ENCODE results near the gene NLRP6.
A peak's percentile ranks its signal among the peaks of the same experiment; 100 is the strongest.

NLRP6 gene

DNA sequence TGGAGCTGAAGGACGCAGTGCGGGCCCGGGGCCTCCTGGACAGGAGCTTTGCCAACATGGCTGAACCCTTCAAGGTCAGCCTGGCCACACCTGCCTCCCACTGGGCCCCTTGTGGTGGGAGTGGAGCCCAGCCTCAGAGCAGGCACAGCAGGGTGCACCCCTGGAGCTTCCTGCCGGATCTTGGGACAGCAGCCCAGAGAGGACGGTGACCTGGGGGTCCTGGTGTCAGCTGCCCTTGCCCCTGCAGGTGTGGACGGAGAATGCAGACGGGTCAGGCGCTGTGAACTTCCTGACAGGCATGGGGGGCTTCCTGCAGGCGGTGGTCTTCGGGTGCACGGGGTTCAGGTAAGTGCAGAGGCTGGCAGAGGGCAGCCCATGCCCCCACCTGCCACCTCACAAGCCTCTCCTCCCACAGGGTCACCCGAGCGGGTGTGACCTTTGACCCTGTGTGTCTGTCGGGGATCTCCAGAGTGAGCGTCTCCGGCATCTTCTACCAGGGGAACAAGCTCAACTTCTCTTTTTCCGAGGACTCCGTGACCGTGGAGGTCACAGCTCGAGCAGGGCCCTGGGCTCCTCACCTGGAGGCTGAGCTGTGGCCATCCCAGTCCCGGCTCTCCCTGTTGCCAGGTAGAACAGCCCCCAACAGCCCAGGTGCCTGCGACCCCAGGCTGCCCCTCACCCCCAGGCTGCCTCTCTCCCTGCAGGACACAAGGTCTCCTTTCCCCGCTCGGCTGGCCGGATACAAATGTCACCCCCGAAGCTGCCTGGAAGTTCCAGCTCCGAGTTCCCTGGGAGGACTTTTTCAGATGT is 15.8 kb downstream of the NLRP6 start:
- no peak for DNase-seq (ENCODE audit: low read depth in 2 of 2)

DNA sequence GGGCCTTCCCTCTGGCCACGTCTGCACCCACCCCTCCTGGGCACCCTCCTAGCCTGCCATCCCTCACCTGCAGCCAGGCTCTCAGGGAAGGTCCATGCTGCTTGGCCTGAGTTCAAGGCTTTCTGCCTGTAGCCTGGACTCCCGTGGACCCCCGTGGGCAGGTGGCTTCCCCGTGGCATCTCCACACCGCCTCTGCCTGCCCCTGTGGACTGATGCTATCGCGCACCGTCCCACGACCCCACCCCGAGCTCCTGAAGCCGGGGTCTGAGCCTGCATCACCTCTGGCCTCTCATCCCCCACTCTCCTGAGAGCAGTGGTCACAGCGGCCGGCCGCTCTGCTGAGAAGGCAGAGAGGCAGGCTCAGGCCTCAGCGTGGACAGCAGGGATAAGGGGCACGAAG is 16.6 kb downstream of the NLRP6 start:
- no peak for DNase-seq (ENCODE audit: low read depth in 2 of 2)

DNA sequence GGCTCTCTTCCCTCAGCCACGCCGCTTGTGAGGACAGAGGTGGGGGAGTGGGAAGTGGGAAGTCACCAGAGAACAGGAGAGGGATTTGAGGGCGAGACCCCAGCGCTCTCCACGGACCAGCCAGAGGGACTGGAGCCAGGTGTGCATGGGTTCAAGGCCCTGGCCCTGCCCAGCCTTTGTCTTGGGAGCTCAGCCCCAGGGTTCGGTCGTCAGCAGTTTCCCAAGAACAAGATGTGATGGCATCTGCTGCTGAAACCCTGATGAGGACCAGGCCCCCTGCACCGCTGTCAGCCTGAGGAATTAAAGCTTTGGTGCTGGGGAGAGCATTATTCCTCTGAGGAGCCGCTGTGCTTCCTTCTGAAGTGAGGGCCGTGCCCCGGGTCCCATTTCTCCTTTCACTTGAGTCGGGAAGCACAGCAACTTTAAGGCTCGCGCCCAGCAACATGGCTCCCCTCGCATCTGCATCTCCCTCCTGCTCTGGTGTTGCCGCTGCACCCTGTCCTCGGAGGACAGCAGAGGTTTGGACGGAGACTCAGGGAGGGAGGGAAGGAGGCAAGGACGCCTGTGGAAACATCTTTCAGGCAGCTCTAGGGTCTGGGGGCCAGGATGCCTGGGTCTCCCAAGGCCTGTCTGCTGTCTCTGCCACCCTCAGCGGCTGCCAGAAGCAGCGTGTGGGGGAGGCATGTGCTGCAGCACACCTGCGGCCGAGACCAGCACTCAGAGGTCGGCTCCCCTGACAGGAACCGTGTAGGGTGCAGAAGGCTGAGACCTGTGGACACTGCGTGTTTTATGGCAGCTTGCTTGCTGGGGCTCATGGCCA is 17.4 kb downstream of the NLRP6 start:
- DNase-seq (ENCODE audit: low read depth in 2 of 2), result no peak

DNA sequence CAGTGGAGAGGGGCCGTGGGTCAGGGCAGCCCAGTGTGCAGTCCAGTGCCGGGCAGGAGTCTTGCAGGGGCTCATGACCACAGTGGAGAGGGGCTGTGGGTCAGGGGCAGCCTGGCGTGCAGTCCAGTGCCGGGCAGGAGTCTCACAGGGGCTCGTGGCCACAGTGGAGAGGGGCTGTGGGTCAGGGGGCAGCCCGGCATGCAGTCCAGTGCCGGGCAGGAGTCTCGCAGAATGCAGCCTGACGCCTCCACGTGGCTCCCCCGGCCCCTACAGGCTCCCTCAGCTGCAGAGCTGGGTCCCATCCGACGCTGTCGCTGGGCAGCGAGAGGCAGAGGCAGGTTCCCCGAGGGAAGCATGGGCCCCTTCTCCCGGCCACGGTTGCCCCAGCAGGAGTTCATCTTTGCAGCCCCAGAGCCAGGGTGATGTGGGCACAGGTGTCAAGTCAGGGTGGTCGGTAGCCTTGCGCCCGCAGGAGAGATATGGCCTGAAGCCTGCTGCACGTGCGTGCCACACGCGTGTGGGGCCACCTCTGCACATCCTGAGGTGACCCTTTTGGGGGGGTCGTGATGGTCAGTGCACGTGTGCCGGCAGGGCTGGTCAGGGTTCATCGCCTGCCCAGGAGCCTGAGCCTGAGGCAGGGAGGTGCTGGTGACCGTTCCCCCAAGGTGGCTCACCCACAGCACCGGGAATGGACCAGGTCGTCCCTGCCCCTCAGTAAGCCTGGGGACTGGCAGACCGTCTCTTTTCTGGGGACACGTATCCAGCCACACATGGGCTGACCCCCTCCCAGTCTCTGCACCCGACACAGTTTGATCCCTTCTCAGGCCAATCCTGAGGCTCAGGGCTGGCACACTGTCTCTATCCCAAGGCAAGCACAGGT is 18.2 kb downstream of the NLRP6 start:
- no peak for DNase-seq (ENCODE audit: low read depth in 2 of 2)

DNA sequence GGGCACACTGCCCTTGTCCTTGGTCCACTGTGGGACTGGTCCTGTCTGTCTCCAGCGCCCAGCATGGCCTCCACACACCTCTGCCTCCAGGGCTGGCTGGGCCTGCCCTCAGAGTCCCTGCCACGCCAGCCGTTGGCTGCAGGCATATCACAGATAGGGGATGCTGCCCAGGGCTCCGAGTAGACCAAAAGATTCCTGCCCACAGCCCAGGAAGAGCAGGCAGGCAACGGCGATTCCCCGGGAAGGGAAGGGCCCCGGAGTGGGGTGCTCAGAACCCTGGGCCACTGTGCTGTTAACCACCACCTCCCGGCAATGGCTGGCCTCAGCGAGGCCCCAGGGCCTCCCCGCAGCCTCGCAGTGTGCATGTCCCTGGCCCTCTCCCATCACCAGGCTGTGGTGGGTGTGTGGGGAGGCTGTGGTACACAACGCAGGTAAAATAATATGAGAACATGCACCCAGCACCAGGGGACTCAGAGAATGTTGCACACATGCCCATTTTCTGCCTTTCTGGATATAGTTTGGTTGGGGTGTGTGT is 18.9 kb downstream of the NLRP6 start:
- no peak for DNase-seq (ENCODE audit: low read depth in 2 of 2)

DNA sequence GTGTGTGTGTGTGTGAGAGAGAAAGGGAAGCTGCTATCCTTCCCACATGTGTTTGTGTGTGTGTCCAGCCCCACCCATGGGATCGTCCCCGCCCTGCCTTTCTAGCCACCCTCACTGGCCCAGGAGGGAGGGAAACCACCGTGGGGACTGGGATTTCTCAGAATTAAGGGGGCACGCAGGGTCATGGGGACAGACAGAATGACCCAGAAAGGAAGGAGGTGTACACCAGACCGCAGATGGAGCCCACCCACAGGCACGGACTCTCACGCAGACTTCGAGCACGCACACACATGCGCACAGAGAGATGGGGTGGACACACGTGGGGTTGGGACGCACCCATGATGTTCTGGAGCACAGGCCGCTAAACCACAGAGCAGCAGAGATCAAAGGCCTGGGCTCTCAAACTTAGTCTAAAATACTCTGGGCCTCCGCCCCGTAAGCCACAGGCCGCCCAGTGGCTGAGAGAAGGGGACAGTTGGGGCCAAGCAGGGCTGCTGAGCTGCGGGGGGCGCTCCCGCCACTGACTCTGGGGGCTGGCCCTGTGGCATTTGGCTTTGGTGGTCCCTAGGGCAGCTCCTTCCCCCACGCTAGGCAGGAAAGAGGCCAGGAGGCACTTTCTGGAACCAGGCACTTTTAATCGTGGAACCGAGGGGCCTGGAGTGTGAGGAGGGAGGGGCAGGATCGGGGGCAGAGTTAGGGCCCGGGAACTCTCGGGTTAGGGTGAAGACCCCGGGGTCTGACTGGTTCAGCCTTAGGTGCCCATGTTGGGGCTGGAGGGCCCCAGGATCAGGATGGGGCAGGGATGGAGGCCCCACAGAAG is 19.6 kb downstream of the NLRP6 start:
- no peak for DNase-seq (ENCODE audit: low read depth in 2 of 2)

DNA sequence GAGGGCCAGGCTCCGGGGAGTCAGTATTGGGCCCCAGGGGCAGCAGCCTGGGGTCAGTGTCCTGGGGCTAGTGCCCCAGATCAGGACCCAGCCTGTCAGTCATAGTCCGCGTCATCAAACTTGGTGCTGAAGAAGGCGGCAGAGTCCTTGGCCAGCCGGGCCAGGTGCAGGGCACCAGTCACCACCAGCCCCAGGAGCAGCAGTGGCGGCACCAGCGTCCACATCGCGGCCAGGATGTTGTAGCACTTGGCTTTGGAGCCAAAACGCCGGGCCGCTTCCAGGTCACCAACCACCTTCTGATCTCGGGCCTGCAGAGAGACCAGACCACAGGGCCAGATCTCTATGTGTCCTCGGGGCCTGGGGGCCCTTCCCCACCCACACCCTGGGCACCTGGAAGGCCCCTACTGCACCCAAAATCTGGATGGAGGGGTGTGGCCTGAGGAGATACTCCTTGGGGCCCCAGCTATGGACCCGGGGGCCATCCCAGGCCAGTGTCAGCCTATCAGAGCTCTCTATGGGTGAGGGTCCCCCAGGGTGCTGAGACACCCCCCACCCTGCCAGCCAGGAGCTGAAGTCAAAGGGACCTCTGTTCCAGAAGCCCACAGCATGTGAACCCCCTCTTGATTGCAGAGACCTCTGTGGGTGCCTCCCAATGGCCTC is 20.3 kb downstream of the NLRP6 start:
- no peak for DNase-seq (ENCODE audit: low read depth in 2 of 2)

DNA sequence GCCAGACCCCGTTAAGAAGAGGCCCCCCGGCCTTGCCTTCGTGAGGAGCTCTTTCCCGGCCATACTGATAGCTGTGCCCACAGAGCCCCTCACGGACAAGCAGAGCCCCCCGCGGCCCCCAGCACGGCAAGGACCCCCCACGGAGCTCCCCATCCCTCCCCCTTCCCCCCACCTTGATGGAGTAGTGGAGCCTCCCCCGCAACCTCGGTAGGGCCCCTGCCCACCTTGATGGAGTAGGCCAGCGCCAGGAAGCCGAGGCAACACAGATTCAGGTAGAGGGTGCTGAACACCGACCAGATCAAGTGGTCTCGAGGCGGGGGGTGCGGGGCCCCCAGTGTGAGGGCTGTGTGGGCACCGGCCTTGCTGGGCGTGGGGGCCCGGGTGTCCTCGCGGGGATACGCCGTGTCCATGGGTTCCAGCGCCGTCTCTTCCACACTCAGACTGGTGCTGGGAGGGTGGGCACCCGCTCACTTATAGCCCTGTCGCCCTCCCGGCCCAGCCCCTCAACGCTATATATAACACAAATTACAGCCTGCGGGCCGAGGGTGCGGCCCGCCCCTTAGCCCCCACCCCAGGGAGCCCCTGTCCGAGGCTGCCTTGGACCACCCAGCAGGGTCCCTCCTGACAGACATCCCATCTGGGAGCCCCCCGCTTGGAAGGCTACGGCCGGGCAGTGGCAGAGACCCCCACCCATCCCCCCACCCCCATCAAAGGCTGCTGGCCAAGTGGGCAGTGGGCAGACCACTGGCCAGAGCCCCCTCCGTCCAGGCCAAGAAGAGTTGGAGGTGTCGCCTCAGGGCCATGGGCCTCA is 21.1 kb downstream of the NLRP6 start, which contains the start of gene IFITM5:
Gene IFITM5, minus strand, starts transcription at position 446 of the 811 bp plus-strand sequence. Its CDS starts 36 bp downstream, at position 410.
- DNase-seq (ENCODE audit: low read depth in 2 of 2), result no peak

DNA sequence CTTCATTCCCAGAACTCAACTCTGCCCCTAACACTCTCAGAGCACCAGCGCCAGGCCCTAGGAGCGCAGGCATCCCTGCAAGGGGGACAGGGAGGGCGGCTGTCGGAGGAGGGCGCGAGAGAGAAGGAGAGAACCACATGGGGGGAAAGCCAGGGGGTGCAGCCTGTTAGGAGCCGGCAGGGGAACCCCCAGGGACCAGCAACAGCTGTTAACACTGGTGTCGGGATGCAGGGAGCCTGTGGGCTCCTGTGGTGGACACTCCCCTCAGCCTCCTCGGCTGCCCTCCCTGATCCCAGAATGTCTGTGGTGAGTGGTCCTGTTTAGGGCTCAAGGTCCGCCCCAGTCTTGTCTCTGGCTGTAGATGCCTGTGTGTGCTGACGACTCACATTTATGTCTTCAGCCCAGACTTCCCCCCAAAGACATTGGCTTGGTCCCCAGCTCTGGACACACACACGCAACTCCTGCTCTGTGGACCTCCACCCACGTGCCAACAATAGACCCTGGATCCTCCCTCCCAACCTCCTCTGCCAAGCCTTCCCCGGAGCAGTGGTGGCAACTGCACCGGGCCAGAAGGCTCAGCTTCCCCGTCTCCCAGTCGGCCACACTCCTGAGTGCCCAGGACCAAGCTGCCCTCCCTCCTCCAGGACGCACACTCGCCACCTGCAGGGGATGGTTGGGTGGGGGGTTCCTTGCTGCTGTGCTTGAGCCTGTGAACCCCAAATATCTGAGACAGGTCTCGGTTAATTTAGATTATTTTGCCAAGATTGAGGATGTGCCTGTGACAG is 21.9 kb downstream of the NLRP6 start:
- DNase-seq (ENCODE audit: low read depth in 2 of 2), result no peak

DNA sequence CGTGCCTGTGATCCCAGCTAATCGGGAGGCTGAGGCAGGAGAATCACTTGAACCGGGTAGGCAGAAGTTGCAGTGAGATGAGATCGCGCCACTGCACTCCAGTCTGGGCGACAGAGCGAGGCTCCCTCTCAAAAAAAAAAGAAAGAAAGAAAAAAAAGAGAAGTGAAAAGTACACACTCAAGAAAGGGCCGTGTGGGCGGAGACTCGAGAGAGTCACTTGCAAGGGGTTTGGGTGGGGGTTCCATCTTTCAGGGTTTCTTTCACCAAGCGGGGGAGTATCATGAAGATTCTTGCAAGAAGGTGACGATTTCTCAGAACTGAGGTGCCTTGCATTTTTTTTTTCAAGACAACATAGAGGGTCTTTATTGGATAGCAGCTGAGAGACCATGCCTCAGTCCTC is 25.2 kb downstream of the NLRP6 start:
- no peak for DNase-seq (ENCODE audit: low read depth in 2 of 2)

DNA sequence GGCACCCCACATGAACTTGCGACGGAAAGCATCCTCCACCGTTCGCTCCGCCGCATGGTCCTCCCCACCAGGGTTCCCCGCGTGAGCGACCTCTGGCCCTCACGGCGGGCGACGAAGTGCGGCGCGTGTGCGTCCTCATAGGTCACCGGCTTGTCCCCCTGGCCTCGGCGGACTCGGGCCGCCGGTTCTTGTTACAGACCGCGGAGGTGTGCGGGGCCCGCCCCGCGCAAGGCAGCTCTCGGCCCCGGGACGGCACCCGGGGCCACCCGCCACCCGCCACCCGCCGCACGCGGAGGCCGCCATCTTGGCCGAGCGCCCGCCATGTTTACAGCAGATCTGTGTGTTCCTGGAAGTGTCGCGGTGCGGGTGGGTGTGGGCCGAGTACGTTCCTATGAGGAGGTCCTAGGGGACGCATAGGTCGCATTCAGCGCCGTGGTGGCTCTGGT is 25.9 kb downstream of the NLRP6 start:
- DNase-seq (ENCODE audit: low read depth in 2 of 2), result no peak

DNA sequence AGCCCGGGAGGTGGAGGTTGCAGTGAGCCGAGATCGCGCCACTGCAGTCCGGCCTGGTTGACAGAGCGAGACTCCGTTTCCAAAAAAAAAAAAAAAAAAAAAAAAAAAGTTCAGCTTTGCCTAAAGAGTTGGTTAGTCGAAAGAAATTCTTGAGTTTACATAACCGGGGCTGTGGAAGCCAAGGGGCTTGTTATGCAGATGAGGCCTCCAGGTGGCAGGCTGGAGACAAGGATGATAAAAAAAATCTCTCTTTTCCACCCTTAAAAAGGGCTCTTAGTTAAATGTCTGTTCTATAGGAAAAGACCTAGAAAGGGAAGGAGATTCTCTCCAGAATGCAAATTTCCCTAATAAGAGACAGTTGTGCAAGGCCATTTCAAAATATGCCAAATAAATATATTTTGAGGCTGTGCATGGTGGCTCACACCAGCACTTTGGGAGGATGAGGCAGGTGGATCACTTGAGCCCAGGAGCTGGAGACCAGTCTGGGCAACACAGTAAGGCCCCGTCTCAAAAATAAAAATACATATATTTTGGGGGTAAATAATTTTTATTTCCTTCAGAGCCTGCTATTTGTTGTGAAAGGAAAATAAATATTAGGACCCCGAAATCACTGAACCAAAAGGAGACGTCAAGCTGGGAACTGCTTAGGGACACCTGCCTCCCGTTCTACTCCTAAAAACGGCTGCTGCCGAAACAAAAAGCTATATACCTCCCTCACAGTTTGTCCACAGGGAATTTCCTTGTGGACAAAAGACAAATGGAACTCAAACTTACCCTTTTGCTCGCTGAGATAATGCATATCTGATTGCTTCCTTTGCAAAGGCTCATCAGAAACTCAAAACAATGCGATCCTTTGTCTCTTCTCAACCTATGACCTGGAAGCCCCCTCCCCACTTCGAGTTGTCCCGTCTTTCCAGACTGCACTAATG is 27.0 kb downstream of the NLRP6 start:
- DNase-seq (ENCODE audit: low read depth in 2 of 2), result no peak

DNA sequence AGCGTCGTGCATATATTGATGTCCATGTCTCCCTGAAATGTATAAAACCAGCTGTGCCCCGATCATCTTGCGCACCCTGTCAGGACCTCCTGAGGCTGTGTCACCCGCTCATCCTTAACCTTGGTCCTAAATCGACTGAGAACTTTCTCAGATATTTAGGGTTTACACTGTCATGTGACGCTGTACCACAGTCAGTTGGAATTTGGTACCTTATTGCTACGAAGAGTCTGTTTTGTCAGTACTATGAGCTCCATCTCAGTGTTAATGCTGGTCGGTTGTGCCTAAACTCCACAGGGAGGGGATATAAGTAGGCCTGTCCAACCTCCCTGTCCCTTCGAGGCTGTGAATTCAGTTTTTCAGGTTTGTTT is 27.6 kb downstream of the NLRP6 start:
- no peak for DNase-seq (ENCODE audit: low read depth in 2 of 2)

DNA sequence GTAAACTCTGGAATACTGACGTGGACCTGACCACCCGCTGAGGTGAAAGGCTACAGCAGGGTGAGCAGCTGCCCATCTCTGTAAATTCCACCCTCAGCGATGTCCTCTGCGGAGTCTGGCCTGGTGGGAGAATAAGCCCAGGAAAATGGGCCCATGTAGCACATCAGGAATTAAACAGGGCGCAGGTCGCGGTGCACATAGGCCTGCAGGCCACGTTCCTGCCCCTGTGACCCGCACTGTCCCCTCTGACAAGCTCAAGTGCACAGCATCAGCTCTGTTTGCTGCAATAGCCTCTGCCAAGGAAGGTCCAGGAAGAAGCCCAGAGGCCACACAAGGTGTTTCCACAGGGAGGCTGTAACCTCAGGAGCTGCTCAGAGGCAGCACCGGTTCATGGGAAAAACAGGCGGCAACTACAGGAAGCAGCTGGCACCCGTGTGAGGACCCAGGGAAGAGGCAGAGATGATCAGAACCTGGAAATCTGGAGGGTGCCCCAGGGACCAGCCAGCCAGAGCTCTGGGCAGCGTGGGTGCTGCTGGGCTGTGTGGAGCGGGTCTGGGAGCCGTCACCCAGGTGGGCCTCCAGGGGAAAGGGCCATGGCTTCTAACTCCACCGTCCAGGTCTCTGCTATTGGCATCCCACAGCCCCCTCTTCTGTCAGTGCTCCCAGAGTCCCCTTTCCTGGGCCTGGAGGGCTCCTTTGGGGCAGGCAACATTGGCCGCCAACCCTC is 28.6 kb downstream of the NLRP6 start:
- no peak for DNase-seq (ENCODE audit: low read depth in 2 of 2)

DNA sequence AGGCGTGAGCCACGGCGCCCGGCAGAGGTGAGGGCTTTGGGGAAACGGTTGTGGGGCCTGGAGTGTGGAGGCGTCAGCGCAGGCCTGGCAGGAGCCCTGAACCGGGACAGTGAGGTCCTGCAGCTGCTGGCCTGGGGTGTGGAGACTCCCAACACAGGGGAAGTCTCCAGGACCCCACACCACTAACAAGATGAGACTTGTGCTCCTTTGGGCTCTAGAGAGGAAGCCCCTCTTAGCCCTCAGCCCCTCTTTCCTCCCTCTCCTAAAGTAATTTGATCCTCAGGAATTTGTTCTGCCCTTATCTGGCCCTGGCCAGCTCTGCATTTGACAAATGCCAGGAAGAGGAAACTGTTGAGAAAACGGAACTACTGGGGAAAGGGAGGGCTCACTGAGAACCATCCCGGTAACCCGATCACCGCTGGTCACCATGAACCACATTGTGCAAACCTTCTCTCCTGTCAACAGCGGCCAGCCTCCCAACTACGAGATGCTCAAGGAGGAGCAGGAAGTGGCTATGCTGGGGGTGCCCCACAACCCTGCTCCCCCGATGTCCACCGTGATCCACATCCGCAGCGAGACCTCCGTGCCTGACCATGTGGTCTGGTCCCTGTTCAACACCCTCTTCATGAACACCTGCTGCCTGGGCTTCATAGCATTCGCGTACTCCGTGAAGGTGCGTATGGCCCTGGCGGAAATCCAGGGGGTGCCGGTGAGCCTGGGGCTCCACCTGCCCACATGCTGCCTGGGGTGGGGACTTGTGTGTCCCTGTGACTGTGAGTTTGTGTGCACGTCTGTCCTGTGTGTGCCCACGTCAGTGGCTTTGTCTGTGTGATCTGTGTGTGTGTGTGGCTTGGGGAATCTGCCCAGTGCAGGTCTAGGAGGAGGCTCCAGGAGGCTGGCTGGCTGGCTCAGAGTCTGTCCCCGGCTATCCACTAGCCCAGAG is 29.8 kb downstream of the NLRP6 start, which contains the start of gene IFITM2:
Gene IFITM2, plus strand, starts transcription at position 51 of the 943 bp plus-strand sequence. Its CDS starts 377 bp downstream, at position 428.
- peak in 1 of 2 experiments; percentile 37 for DNase-seq (ENCODE audit: low read depth in 2 of 2)
